Esophagus squamous epithelium (tissue), 4 donors: Measurements from ENCODE around the gene ACTR2.

Experiments
- POLR2A ChIP-seq, 4 donors: fragments of 450-650 bp; IDR thresholded peaks; one replicate each; pipeline ENCODE4 v1.6.1; 2017; ENCODE audit warnings: antibody characterized with exemption in 4 of 4, mild to moderate bottlenecking in 4 of 4, moderate library complexity in 3 of 4
- TF ChIP-seq, protein P1 (sequence below), 6 experiments: fragments of 450-650 bp in 4 of 6; fragments of 200-600 bp in 2 of 6; sonication (generic) in 2 of 6; IDR thresholded peaks; one replicate each; pipeline ENCODE4 v1.5.1; 2016 to 2019; ENCODE audit warnings: antibody characterized with exemption in 6 of 6, mild to moderate bottlenecking in 4 of 6, moderate library complexity in 4 of 6

DNA sequence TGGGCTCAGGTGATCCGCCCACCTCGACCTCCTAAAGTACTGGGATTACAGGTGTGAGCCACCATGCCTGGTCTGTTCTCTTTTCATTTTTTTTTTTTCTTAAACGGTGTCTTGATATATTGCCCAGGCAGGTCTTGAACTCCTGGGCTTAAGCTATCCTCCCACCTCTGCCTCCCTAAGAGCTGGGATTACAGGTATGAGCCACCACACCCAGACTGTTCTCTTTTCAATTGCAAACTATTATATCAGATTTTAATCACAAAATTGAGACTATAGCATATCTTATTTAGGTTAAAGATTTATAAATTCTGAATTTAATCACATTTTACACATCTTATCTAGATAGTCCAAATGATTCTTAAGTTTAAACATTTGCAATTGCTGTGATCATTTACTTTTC lies 15.5 kb upstream of the ACTR2 start:
- TF ChIP-seq, protein P1, sequence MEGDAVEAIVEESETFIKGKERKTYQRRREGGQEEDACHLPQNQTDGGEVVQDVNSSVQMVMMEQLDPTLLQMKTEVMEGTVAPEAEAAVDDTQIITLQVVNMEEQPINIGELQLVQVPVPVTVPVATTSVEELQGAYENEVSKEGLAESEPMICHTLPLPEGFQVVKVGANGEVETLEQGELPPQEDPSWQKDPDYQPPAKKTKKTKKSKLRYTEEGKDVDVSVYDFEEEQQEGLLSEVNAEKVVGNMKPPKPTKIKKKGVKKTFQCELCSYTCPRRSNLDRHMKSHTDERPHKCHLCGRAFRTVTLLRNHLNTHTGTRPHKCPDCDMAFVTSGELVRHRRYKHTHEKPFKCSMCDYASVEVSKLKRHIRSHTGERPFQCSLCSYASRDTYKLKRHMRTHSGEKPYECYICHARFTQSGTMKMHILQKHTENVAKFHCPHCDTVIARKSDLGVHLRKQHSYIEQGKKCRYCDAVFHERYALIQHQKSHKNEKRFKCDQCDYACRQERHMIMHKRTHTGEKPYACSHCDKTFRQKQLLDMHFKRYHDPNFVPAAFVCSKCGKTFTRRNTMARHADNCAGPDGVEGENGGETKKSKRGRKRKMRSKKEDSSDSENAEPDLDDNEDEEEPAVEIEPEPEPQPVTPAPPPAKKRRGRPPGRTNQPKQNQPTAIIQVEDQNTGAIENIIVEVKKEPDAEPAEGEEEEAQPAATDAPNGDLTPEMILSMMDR (IDR thresholded peaks at IDR 0.05), result no peak
- no peak for TF ChIP-seq POLR2A (IDR thresholded peaks at IDR 0.05)
